ENCODE data around the gene MDM1.

Gene MDM1

DNA sequence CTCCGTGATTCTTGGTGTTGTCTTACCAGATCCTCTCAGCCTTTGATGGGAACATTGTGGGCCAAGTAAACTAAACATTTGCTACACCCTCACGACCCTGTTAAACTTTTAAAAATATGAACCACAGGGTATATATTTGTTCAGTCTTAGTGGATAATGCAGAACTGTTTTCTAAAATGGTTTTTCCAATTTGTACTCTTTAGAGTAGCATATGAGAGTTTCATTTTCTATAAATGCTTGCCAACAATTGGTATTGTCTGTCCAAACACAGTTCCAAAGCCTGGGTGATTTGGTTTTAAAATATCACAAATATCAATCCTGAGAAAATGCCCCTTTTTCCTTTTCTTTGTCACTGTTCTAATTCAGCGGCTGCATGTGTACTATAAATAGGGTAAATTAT, 72.0 kb downstream of the MDM1 start:
- TF ChIP-seq ARNTL (CRISPR knock-in tag; IDR thresholded peaks at IDR 0.05; ENCODE audit: borderline replicate concordance, low read depth) = no peak
- TF ChIP-seq GLIS3 (CRISPR knock-in tag; IDR thresholded peaks at IDR 0.05) = no peak
- TF ChIP-seq OSR1 (CRISPR knock-in tag; IDR thresholded peaks at IDR 0.05) = no peak
- TF ChIP-seq BACH2 (CRISPR knock-in tag; IDR thresholded peaks at IDR 0.05; ENCODE audit: borderline replicate concordance) = no peak
- TF ChIP-seq ZNF565 (CRISPR knock-in tag; conservative IDR thresholded peaks at IDR 0.05; ENCODE audit: low read depth) = no peak
- TF ChIP-seq TOX (CRISPR knock-in tag; IDR thresholded peaks at IDR 0.05; ENCODE audit: borderline replicate concordance) = no peak
- TF ChIP-seq ZNF8 (CRISPR knock-in tag; IDR thresholded peaks at IDR 0.05) = no peak
- ATAC-seq = no peak

DNA sequence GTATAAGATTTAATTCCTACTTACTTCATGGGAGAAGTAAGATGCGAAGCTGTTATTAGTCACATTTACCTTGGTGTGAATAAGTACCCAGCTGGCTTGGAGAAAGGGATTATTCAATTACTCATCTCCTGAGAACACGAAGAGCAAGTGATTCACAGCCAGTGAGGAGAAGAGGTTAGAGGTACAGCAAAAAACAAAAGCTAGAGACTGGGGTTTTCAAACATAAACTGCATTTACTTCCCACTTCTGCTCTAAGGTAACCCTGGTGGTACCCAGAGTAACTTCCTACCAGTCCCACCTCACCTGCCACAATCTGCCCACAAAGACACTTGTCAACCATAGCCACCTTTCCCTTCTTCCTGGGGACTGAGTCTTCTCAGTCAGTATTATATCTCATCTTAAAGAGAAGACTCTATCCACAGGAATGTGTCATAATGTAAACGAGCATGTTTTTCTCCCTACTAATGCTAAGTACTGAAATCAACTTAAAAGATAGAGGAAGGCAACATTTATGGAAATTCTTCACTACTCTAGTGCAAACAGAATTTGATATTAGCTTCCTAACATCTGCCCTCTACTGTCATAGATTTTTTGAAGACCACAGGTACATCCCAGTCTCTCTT, 72.7 kb downstream of the MDM1 start:
- TF ChIP-seq TCF4 (CRISPR knock-in tag; IDR thresholded peaks at IDR 0.05; ENCODE audit: borderline replicate concordance) (no peak), ARNTL (CRISPR knock-in tag; IDR thresholded peaks at IDR 0.05; ENCODE audit: borderline replicate concordance, low read depth) (no peak), ZNF8 (CRISPR knock-in tag; IDR thresholded peaks at IDR 0.05) (no peak), ZNF70 (CRISPR knock-in tag; IDR thresholded peaks at IDR 0.05) (no peak), ZFP30 (CRISPR knock-in tag; IDR thresholded peaks at IDR 0.05) (no peak), SNAI2 (CRISPR knock-in tag; IDR thresholded peaks at IDR 0.05) (no peak), ZC3H10 (CRISPR knock-in tag; IDR thresholded peaks at IDR 0.05) (no peak), TOX (CRISPR knock-in tag; IDR thresholded peaks at IDR 0.05; ENCODE audit: borderline replicate concordance) (no peak), BACH2 (CRISPR knock-in tag; IDR thresholded peaks at IDR 0.05; ENCODE audit: borderline replicate concordance) (no peak), RARB (CRISPR knock-in tag; IDR thresholded peaks at IDR 0.05) (no peak), PPARA (CRISPR knock-in tag; IDR thresholded peaks at IDR 0.05; ENCODE audit: borderline replicate concordance) (no peak)
- TF ChIP-seq, protein P1, sequence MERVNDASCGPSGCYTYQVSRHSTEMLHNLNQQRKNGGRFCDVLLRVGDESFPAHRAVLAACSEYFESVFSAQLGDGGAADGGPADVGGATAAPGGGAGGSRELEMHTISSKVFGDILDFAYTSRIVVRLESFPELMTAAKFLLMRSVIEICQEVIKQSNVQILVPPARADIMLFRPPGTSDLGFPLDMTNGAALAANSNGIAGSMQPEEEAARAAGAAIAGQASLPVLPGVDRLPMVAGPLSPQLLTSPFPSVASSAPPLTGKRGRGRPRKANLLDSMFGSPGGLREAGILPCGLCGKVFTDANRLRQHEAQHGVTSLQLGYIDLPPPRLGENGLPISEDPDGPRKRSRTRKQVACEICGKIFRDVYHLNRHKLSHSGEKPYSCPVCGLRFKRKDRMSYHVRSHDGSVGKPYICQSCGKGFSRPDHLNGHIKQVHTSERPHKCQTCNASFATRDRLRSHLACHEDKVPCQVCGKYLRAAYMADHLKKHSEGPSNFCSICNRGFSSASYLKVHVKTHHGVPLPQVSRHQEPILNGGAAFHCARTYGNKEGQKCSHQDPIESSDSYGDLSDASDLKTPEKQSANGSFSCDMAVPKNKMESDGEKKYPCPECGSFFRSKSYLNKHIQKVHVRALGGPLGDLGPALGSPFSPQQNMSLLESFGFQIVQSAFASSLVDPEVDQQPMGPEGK (CRISPR knock-in tag; IDR thresholded peaks at IDR 0.05; ENCODE audit: borderline replicate concordance) = no peak
- TF ChIP-seq, protein P2, sequence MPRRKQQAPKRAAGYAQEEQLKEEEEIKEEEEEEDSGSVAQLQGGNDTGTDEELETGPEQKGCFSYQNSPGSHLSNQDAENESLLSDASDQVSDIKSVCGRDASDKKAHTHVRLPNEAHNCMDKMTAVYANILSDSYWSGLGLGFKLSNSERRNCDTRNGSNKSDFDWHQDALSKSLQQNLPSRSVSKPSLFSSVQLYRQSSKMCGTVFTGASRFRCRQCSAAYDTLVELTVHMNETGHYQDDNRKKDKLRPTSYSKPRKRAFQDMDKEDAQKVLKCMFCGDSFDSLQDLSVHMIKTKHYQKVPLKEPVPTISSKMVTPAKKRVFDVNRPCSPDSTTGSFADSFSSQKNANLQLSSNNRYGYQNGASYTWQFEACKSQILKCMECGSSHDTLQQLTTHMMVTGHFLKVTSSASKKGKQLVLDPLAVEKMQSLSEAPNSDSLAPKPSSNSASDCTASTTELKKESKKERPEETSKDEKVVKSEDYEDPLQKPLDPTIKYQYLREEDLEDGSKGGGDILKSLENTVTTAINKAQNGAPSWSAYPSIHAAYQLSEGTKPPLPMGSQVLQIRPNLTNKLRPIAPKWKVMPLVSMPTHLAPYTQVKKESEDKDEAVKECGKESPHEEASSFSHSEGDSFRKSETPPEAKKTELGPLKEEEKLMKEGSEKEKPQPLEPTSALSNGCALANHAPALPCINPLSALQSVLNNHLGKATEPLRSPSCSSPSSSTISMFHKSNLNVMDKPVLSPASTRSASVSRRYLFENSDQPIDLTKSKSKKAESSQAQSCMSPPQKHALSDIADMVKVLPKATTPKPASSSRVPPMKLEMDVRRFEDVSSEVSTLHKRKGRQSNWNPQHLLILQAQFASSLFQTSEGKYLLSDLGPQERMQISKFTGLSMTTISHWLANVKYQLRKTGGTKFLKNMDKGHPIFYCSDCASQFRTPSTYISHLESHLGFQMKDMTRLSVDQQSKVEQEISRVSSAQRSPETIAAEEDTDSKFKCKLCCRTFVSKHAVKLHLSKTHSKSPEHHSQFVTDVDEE (CRISPR knock-in tag; IDR thresholded peaks at IDR 0.05) = no peak
- TF ChIP-seq, protein P3, sequence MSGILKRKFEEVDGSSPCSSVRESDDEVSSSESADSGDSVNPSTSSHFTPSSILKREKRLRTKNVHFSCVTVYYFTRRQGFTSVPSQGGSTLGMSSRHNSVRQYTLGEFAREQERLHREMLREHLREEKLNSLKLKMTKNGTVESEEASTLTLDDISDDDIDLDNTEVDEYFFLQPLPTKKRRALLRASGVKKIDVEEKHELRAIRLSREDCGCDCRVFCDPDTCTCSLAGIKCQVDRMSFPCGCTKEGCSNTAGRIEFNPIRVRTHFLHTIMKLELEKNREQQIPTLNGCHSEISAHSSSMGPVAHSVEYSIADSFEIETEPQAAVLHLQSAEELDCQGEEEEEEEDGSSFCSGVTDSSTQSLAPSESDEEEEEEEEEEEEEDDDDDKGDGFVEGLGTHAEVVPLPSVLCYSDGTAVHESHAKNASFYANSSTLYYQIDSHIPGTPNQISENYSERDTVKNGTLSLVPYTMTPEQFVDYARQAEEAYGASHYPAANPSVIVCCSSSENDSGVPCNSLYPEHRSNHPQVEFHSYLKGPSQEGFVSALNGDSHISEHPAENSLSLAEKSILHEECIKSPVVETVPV (CRISPR knock-in tag; IDR thresholded peaks at IDR 0.05) = no peak
- ATAC-seq = no peak; the same call in 2 of the 3 replicates

DNA sequence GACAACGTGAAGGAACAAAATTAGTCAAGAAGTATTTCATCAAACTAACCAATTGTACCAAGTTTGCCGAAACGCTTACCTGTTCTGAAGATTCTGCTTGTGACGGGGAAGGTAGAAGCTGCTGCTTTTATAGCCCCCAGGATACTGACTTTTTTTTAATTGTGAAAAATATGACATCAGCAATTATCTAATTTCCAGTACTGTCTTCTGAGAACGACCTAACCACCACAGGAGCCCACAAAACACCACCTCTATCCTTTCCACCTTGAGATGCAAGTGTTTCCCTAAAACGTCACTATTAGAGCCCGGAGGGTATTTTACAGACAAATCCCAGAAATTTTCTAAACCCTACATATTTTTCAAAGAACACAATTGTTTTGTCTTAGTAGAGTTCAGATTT, 78.7 kb downstream of the MDM1 start, which contains the start of gene IL22:
IL22 (minus strand) TSS at position 101 of the 400 bp plus-strand sequence. CDS start 156 bp downstream, outside the sequence.
- ATAC-seq = no peak
- TF ChIP-seq, protein P2 (CRISPR knock-in tag; IDR thresholded peaks at IDR 0.05) = no peak
- no peak for TF ChIP-seq ISL1 (CRISPR knock-in tag; IDR thresholded peaks at IDR 0.05)
- no peak for TF ChIP-seq PPARA (CRISPR knock-in tag; IDR thresholded peaks at IDR 0.05; ENCODE audit: borderline replicate concordance)
- TF ChIP-seq TOX (CRISPR knock-in tag; IDR thresholded peaks at IDR 0.05; ENCODE audit: borderline replicate concordance) = no peak
- no peak for TF ChIP-seq ESRRG (CRISPR knock-in tag; IDR thresholded peaks at IDR 0.05)
- TF ChIP-seq TCF4 (CRISPR knock-in tag; IDR thresholded peaks at IDR 0.05; ENCODE audit: borderline replicate concordance) = no peak
- TF ChIP-seq GLIS3 (CRISPR knock-in tag; IDR thresholded peaks at IDR 0.05) = no peak
- TF ChIP-seq ZNF70 (CRISPR knock-in tag; IDR thresholded peaks at IDR 0.05) = no peak
- no peak for TF ChIP-seq OSR1 (CRISPR knock-in tag; IDR thresholded peaks at IDR 0.05)
- no peak for TF ChIP-seq ZFP3 (CRISPR knock-in tag; IDR thresholded peaks at IDR 0.05)
- TF ChIP-seq ARNTL (CRISPR knock-in tag; IDR thresholded peaks at IDR 0.05; ENCODE audit: borderline replicate concordance, low read depth) = no peak
- TF ChIP-seq ZC3H10 (CRISPR knock-in tag; IDR thresholded peaks at IDR 0.05) = no peak
- TF ChIP-seq ZFP30 (CRISPR knock-in tag; IDR thresholded peaks at IDR 0.05) = no peak
- TF ChIP-seq ZNF565 (CRISPR knock-in tag; conservative IDR thresholded peaks at IDR 0.05; ENCODE audit: low read depth) = no peak
- TF ChIP-seq, protein P4, sequence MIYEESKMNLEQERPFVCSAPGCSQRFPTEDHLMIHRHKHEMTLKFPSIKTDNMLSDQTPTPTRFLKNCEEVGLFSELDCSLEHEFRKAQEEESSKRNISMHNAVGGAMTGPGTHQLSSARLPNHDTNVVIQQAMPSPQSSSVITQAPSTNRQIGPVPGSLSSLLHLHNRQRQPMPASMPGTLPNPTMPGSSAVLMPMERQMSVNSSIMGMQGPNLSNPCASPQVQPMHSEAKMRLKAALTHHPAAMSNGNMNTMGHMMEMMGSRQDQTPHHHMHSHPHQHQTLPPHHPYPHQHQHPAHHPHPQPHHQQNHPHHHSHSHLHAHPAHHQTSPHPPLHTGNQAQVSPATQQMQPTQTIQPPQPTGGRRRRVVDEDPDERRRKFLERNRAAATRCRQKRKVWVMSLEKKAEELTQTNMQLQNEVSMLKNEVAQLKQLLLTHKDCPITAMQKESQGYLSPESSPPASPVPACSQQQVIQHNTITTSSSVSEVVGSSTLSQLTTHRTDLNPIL (CRISPR knock-in tag; IDR thresholded peaks at IDR 0.05; ENCODE audit: low read depth) = no peak
- TF ChIP-seq, protein P1 (CRISPR knock-in tag; IDR thresholded peaks at IDR 0.05; ENCODE audit: borderline replicate concordance) = no peak
- no peak for TF ChIP-seq RARB (CRISPR knock-in tag; IDR thresholded peaks at IDR 0.05)
- no peak for TF ChIP-seq CSDC2 (CRISPR knock-in tag; IDR thresholded peaks at IDR 0.05)

Data from SK-N-SH treated with all-trans-retinoic acid at 6 μM for 48 hours (cell line).